WTC11 (cell line): ENCODE data around the gene CBLIF. TPM values are rescaled to one million over a fixed set of nuclear protein-coding genes. Genes with fewer than 3 reads are reported as not detected.

Experiments used
- ATAC-seq: fragments of 200-7000 bp; cut with Tn5 transposase; 2 replicates; pipeline ENCODE4 v1.10.0; 2021; ENCODE audit warnings: mild to moderate bottlenecking, moderate library complexity
- CTCF ChIA-PET: fragments of 300-600 bp; sonication (Branson Sonifier 250); formaldehyde crosslinking; loops from one replicate; lab custom pipeline; 2021; ENCODE audit warnings: antibody characterized with exemption; lab: Charles Lee
- POLR2A ChIA-PET: fragments of 350-600 bp; sonication (Branson Sonifier 250); formaldehyde crosslinking; loops from one replicate; lab custom pipeline; 2021; ENCODE audit warnings: antibody characterized with exemption; lab: Charles Lee
- DNase-seq: peaks from one replicate; pipeline ENCODE4 v3.0.0; 2021; ENCODE audit warnings: low spot score
- H3K27ac Mint-ChIP-seq: 2 replicates; pipeline ENCODE4 v1.8.0; 2021; ENCODE audit warnings: mixed read lengths
- H3K27me3 Mint-ChIP-seq: 2 replicates; pipeline ENCODE4 v1.8.0; 2021; ENCODE audit warnings: low read depth, mild to moderate bottlenecking, moderate library complexity, mixed read lengths
- H3K36me3 Mint-ChIP-seq: 2 replicates; pipeline ENCODE4 v1.8.0; 2021; ENCODE audit warnings: mixed read lengths
- H3K4me1 Mint-ChIP-seq: 2 replicates; pipeline ENCODE4 v1.8.0; 2022; ENCODE audit warnings: mixed read lengths
- H3K4me3 Mint-ChIP-seq: 2 replicates; pipeline ENCODE4 v1.8.0; 2021; ENCODE audit warnings: mild to moderate bottlenecking, moderate library complexity, mixed read lengths
- H3K9me3 Mint-ChIP-seq: 2 replicates; pipeline ENCODE4 v1.8.0; 2021; ENCODE audit warnings: mixed read lengths
- ATF6 ChIP-seq: sonication (generic); formaldehyde crosslinking; IDR thresholded peaks from 2 replicates; pipeline ENCODE4 v1.8.1; 2023; ENCODE audit warnings: mild to moderate bottlenecking, missing genetic modification reagents
- E2F4 ChIP-seq: sonication (generic); formaldehyde crosslinking; IDR thresholded peaks from 2 replicates; pipeline ENCODE4 v1.8.1; 2022; ENCODE audit warnings: low read depth, mild to moderate bottlenecking, moderate library complexity, missing genetic modification reagents, borderline replicate concordance
- ELF4 ChIP-seq: sonication (generic); formaldehyde crosslinking; IDR thresholded peaks from 2 replicates; pipeline ENCODE4 v1.8.1; 2022; ENCODE audit warnings: low read depth, mild to moderate bottlenecking, moderate library complexity, missing genetic modification reagents
- ESRRA ChIP-seq: sonication (generic); formaldehyde crosslinking; IDR thresholded peaks from 2 replicates; pipeline ENCODE4 v1.8.1; 2022; ENCODE audit warnings: mild to moderate bottlenecking, missing genetic modification reagents, borderline replicate concordance
- FOXK1 ChIP-seq: sonication (generic); formaldehyde crosslinking; IDR thresholded peaks from 2 replicates; pipeline ENCODE4 v1.8.0; 2022; ENCODE audit warnings: mild to moderate bottlenecking, moderate library complexity, missing genetic modification reagents
- HMGXB4 ChIP-seq: sonication (generic); formaldehyde crosslinking; IDR thresholded peaks from 2 replicates; pipeline ENCODE4 v1.8.1; 2023; ENCODE audit warnings: mild to moderate bottlenecking, moderate library complexity, missing genetic modification reagents
- IRF2 ChIP-seq: sonication (generic); formaldehyde crosslinking; IDR thresholded peaks from 2 replicates; pipeline ENCODE4 v1.8.0; 2022; ENCODE audit warnings: low read depth, missing genetic modification reagents, borderline replicate concordance
- JUN ChIP-seq: sonication (generic); formaldehyde crosslinking; IDR thresholded peaks from 2 replicates; pipeline ENCODE4 v1.8.0; 2023; ENCODE audit warnings: mild to moderate bottlenecking, missing genetic modification reagents
- MXD4 ChIP-seq: fragments of 250-450 bp; sonication (Bioruptor Pico); IDR thresholded peaks from 2 replicates; pipeline ENCODE4 v1.8.0; 2021; ENCODE audit warnings: mild to moderate bottlenecking, moderate library complexity, borderline replicate concordance
- NR1H2 ChIP-seq: sonication (generic); formaldehyde crosslinking; IDR thresholded peaks from 2 replicates; pipeline ENCODE4 v1.9.0; 2021; ENCODE audit warnings: mild to moderate bottlenecking, moderate library complexity, missing genetic modification reagents
- PRDM15 ChIP-seq: sonication (generic); formaldehyde crosslinking; IDR thresholded peaks from 2 replicates; pipeline ENCODE4 v1.8.0; 2022; ENCODE audit warnings: missing genetic modification reagents
- RORB ChIP-seq: fragments of 250-450 bp; sonication (Bioruptor Pico); IDR thresholded peaks from 2 replicates; pipeline ENCODE4 v1.9.0; 2021; ENCODE audit warnings: mild to moderate bottlenecking
- SMAD4 ChIP-seq: sonication (generic); formaldehyde crosslinking; IDR thresholded peaks from 2 replicates; pipeline ENCODE4 v1.8.0; 2022; ENCODE audit warnings: mild to moderate bottlenecking, missing genetic modification reagents
- USF1 ChIP-seq: sonication (generic); formaldehyde crosslinking; IDR thresholded peaks from 2 replicates; pipeline ENCODE4 v1.8.0; 2022; ENCODE audit warnings: mild to moderate bottlenecking, missing genetic modification reagents
- ZNF138 ChIP-seq: sonication (generic); formaldehyde crosslinking; conservative IDR thresholded peaks from 2 replicates; pipeline ENCODE4 v1.8.1; 2022; ENCODE audit warnings: mild to moderate bottlenecking, moderate library complexity, missing genetic modification reagents
- ZNF263 ChIP-seq: sonication (generic); formaldehyde crosslinking; IDR thresholded peaks from 2 replicates; pipeline ENCODE4 v1.8.1; 2022; ENCODE audit warnings: low read depth, mild to moderate bottlenecking, moderate library complexity, missing genetic modification reagents
- ZNF416 ChIP-seq: fragments of 250-450 bp; sonication (Bioruptor Pico); IDR thresholded peaks from 2 replicates; pipeline ENCODE4 v1.9.0; 2021; ENCODE audit warnings: mild to moderate bottlenecking, inconsistent platforms
- total RNA-seq: library from RNA; stranded (reverse); gene quantifications from 3 replicates; pipeline ENCODE4 v1.2.3, GENCODE V29; 2021

The CBLIF gene
- total RNA-seq, 1 experiment from 2014 or later: not detected

GRCh38 chr11:59878575-59878974, 33.3 kb upstream of the CBLIF start, which contains the start of gene OOSP3:
Gene OOSP3 (plus strand): TSS chr11:59878782. CDS start chr11:59878809, 27 bp downstream.
- no peaks in the 10 kb centered on the region for H3K9me3 Mint-ChIP-seq
- H3K36me3 Mint-ChIP-seq: no peaks in the 10 kb centered on the region
- H3K4me3 Mint-ChIP-seq: no peak within 1 kb of the TSS; the same call in none of the 2 replicates
- H3K4me1 Mint-ChIP-seq: peaks cover 23% of the 10 kb centered on the region
- no peaks in the 10 kb centered on the region for H3K27me3 Mint-ChIP-seq
- peak within 1 kb of the TSS; percentile 86; the same call in 1 of the 2 replicates for H3K27ac Mint-ChIP-seq
- ChIA-PET POLR2A (no interaction called here), CTCF (no interaction called here)
- TF ChIP-seq RORB (CRISPR knock-in tag): no peak
- ATAC-seq: no peak
- no peak for DNase-seq

GRCh38 chr11:59877784-59878183, 32.5 kb upstream of the CBLIF start:
- CTCF ChIA-PET: no interaction called here
- Mint-ChIP-seq H3K9me3 (no peaks in the 10 kb centered on the region), H3K27ac (no peak overlapping the region), H3K4me1 (peaks cover 26% of the 10 kb centered on the region), H3K27me3 (no peaks in the 10 kb centered on the region), H3K36me3 (no peaks in the 10 kb centered on the region), H3K4me3 (no peak overlapping the region; the same call in 1 of the 2 replicates)
- ATAC-seq: peak; percentile 43; the same call in 1 of the 2 replicates
- no peak for DNase-seq
- POLR2A ChIA-PET: no interaction called here
- TF ChIP-seq ESRRA (CRISPR knock-in tag) (no peak), E2F4 (CRISPR knock-in tag) (no peak), HMGXB4 (no peak), MXD4 (CRISPR knock-in tag) (no peak), NR1H2 (CRISPR knock-in tag) (no peak), ZNF263 (no peak), JUN (CRISPR knock-in tag) (no peak), USF1 (no peak)

- Mint-ChIP-seq H3K27ac (no peak overlapping the region), H3K4me3 (no peak overlapping the region)
Observed at GRCh38 chr11:59877325-59877724, 32.0 kb upstream of the CBLIF start.

More at GRCh38 chr11:59877325-59877724, 32.0 kb upstream of the CBLIF start:
- H3K27me3 Mint-ChIP-seq: no peaks in the 10 kb centered on the region
- POLR2A ChIA-PET: no interaction called here
- no peaks in the 10 kb centered on the region for H3K9me3 Mint-ChIP-seq
- no peaks in the 10 kb centered on the region for H3K36me3 Mint-ChIP-seq
- TF ChIP-seq ESRRA (CRISPR knock-in tag): no peak
- TF ChIP-seq ATF6 (CRISPR knock-in tag): no peak
- no peak for TF ChIP-seq ZNF416 (CRISPR knock-in tag)
- no peak for TF ChIP-seq MXD4 (CRISPR knock-in tag)
- TF ChIP-seq ELF4: no peak
- TF ChIP-seq ZNF138 (CRISPR knock-in tag): no peak
- TF ChIP-seq SMAD4 (CRISPR knock-in tag): no peak
- TF ChIP-seq PRDM15 (CRISPR knock-in tag): no peak
- TF ChIP-seq RORB (CRISPR knock-in tag): no peak
- no peak for TF ChIP-seq FOXK1
- TF ChIP-seq IRF2 (CRISPR knock-in tag): no peak
- TF ChIP-seq, all 79 proteins: peak for 0
- ATAC-seq (no peak), DNase-seq (no peak)
- CTCF ChIA-PET: no interaction called here
- peaks cover 31% of the 10 kb centered on the region for H3K4me1 Mint-ChIP-seq
